Ishikawa (cell line): ENCODE results near the gene BIRC5.

Experiments
- CEBPB ChIP-seq: IDR thresholded peaks from 2 replicates; pipeline ENCODE4 v1.6.1; 2012
- CREB1 ChIP-seq: IDR thresholded peaks from 2 replicates; pipeline ENCODE4 v1.6.1; 2012; ENCODE audit warnings: low read depth
- EGR1 ChIP-seq: IDR thresholded peaks from 2 replicates; pipeline ENCODE4 v1.6.1; 2012
- EP300 ChIP-seq: IDR thresholded peaks from 2 replicates; pipeline ENCODE4 v1.6.1; 2012; ENCODE audit warnings: borderline replicate concordance
- FOXM1 ChIP-seq: IDR thresholded peaks from 2 replicates; pipeline ENCODE4 v1.6.1; 2012; ENCODE audit warnings: low read depth, borderline replicate concordance
- MAX ChIP-seq: IDR thresholded peaks from 2 replicates; pipeline ENCODE4 v1.6.1; 2012
- NFIC ChIP-seq: IDR thresholded peaks from 2 replicates; pipeline ENCODE4 v1.6.1; 2012
- RAD21 ChIP-seq: IDR thresholded peaks from 2 replicates; pipeline ENCODE4 v1.6.1; 2012; ENCODE audit warnings: low read depth
- REST ChIP-seq: IDR thresholded peaks from 2 replicates; pipeline ENCODE4 v1.6.1; 2012; ENCODE audit warnings: low read depth, mild to moderate bottlenecking
- TAF1 ChIP-seq: IDR thresholded peaks from 2 replicates; pipeline ENCODE4 v1.6.1; 2012; ENCODE audit warnings: low read depth, mild to moderate bottlenecking
- TCF12 ChIP-seq: IDR thresholded peaks from 2 replicates; pipeline ENCODE4 v1.6.1; 2012; ENCODE audit warnings: low read depth
- TEAD4 ChIP-seq: IDR thresholded peaks from 2 replicates; pipeline ENCODE4 v1.6.1; 2012
- USF1 ChIP-seq: IDR thresholded peaks from 2 replicates; pipeline ENCODE4 v1.6.1; 2012
- YY1 ChIP-seq: IDR thresholded peaks from 2 replicates; pipeline ENCODE4 v1.6.1; 2012; ENCODE audit warnings: low read depth
- ZBTB7A ChIP-seq: IDR thresholded peaks from 2 replicates; pipeline ENCODE4 v1.6.1; 2012; ENCODE audit warnings: low read depth

BIRC5 gene

GRCh38 chr17:78214016-78214705 is at the start of gene BIRC5:
TSS of gene BIRC5 (plus strand) at chr17:78214253. CDS start at chr17:78214317, 64 bp downstream.
- TF ChIP-seq REST (no peak), USF1 (peak; percentile 48), TCF12 (peak; percentile 42), MAX (peak; percentile 95), YY1 (peak; percentile 89), TEAD4 (0 out of 2 replicates have a peak, but pooled peaks have one; percentile 6), ZBTB7A (no peak), NFIC (peak; percentile 17; the same call in 1 of the 2 replicates), RAD21 (no peak), EGR1 (peak; percentile 50; the same call in 1 of the 2 replicates), FOXM1 (peak; percentile 85), CEBPB (no peak), CREB1 (no peak; the same call in 1 of the 2 replicates), EP300 (peak; percentile 34; the same call in 1 of the 2 replicates), TAF1 (peak; percentile 89)

GRCh38 chr17:78164748-78165607 is 49.1 kb upstream of the BIRC5 start:
- TF ChIP-seq USF1 (no peak), MAX (no peak), EP300 (no peak)

GRCh38 chr17:78166416-78166815 is 47.6 kb upstream of the BIRC5 start:
- TF ChIP-seq REST (no peak), USF1 (0 out of 2 replicates have a peak, but pooled peaks have one; percentile 19), TCF12 (0 out of 2 replicates have a peak, but pooled peaks have one; percentile 20)

- peak; percentile 25; the same call in 1 of the 2 replicates for TF ChIP-seq TCF12
- peak; percentile 49; the same call in 1 of the 2 replicates for TF ChIP-seq TAF1
- no peak for TF ChIP-seq EGR1
- TF ChIP-seq TEAD4, result peak; percentile 58
- 0 out of 2 replicates have a peak, but pooled peaks have one; percentile 3 for TF ChIP-seq RAD21
- TF ChIP-seq YY1, result peak; percentile 44; the same call in 1 of the 2 replicates
- TF ChIP-seq USF1, result peak; percentile 5; the same call in 1 of the 2 replicates
- TF ChIP-seq FOXM1, result no peak
- no peak for TF ChIP-seq EP300
- TF ChIP-seq CREB1, result no peak
- no peak for TF ChIP-seq MAX
Measured at GRCh38 chr17:78168242-78168902, 45.7 kb upstream of the BIRC5 start, which contains the start of gene SYNGR2. TSS of gene SYNGR2 (plus strand) at chr17:78168581. CDS start at chr17:78168617, 36 bp downstream.
